Muscle layer of duodenum (tissue), 2 donors: ENCODE data around the gene LY9.
A peak's percentile ranks its signal among the peaks of the same experiment; 100 is the strongest.
"Not testable (repeated sequence)": the region's sequence is repeated elsewhere in the genome, so short reads cannot be mapped to it uniquely, and the experiment has no call there.

ENCODE experiments used
- H3K27ac ChIP-seq: one replicate; pipeline ENCODE4 v1.7.0; 2013; ENCODE audit warnings: mild to moderate bottlenecking, low read length
- H3K27me3 ChIP-seq: one replicate; pipeline ENCODE4 v1.7.0; 2013; ENCODE audit warnings: low read depth, mild to moderate bottlenecking, control low read depth, low read length
- H3K36me3 ChIP-seq, 2 donors: one replicate each; pipeline ENCODE4 v1.7.0; 2013; ENCODE audit warnings: low read length in 2 of 2, control low read depth in 1 of 2, mild to moderate bottlenecking in 1 of 2; ENCODE audit not compliant: insufficient read depth in 2 of 2, control insufficient read depth in 1 of 2
- H3K4me1 ChIP-seq, 2 donors: one replicate each; pipeline ENCODE4 v1.7.0; 2013; ENCODE audit warnings: low read length in 2 of 2, mild to moderate bottlenecking in 2 of 2, control low read depth in 1 of 2, moderate library complexity in 1 of 2; ENCODE audit not compliant: insufficient read depth in 2 of 2, control insufficient read depth in 1 of 2
- H3K4me3 ChIP-seq, 2 donors: one replicate each; pipeline ENCODE4 v1.7.0; 2013; ENCODE audit warnings: low read length in 2 of 2, low read depth in 1 of 2, mild to moderate bottlenecking in 1 of 2
- H3K9me3 ChIP-seq, 2 donors: one replicate each; pipeline ENCODE4 v1.7.0; 2013; ENCODE audit warnings: low read length in 2 of 2, control low read depth in 1 of 2, mild to moderate bottlenecking in 1 of 2; ENCODE audit not compliant: control insufficient read depth in 1 of 2
- donor health status: healthy.

Gene LY9

GRCh38 chr1:160776178-160776577 lies 19.8 kb upstream of the LY9 start:
- Histone ChIP-seq H3K27ac (no peak overlapping the region), H3K4me3 (no peak overlapping the region), H3K4me1 (no peaks in the 10 kb centered on the region), H3K9me3 (no peaks in the 10 kb centered on the region), H3K36me3 (no peaks in the 10 kb centered on the region), H3K27me3 (no peaks in the 10 kb centered on the region)

GRCh38 chr1:160777486-160778089 lies 18.4 kb upstream of the LY9 start:
- Histone ChIP-seq H3K36me3 (no peaks in the 10 kb centered on the region), H3K4me3 (no peak overlapping the region)

GRCh38 chr1:160778976-160779375 lies 17.0 kb upstream of the LY9 start:
- peaks cover 0 to 8% of the 10 kb centered on the region in 2 donors for H3K4me1 ChIP-seq
- H3K27ac ChIP-seq, result no peak overlapping the region
- no peaks in the 10 kb centered on the region for H3K9me3 ChIP-seq
- H3K36me3 ChIP-seq, result no peaks in the 10 kb centered on the region
- no peak overlapping the region for H3K4me3 ChIP-seq
- no peaks in the 10 kb centered on the region for H3K27me3 ChIP-seq

More at GRCh38 chr1:160777486-160778089, 18.4 kb upstream of the LY9 start:
- Histone ChIP-seq H3K27ac (no peak overlapping the region), H3K4me1 (peaks cover 0 to 8% of the 10 kb centered on the region in 2 donors), H3K9me3 (no peaks in the 10 kb centered on the region), H3K27me3 (no peaks in the 10 kb centered on the region)

- no peaks in the 10 kb centered on the region for H3K36me3 ChIP-seq
- H3K4me1 ChIP-seq, result peaks cover 0 to 8% of the 10 kb centered on the region in 2 donors
- no peak overlapping the region for H3K27ac ChIP-seq
These were observed 16.2 kb upstream of the LY9 start for GRCh38 chr1:160779626-160780397.

GRCh38 chr1:160780398-160780755 lies 15.6 kb upstream of the LY9 start:
- no peaks in the 10 kb centered on the region for H3K27me3 ChIP-seq
- H3K27ac ChIP-seq, result no peak overlapping the region
- H3K36me3 ChIP-seq, result no peaks in the 10 kb centered on the region

More at GRCh38 chr1:160779626-160780397, 16.2 kb upstream of the LY9 start:
- no peaks in the 10 kb centered on the region for H3K27me3 ChIP-seq
- H3K4me3 ChIP-seq, result no peak overlapping the region
- no peaks in the 10 kb centered on the region for H3K9me3 ChIP-seq

GRCh38 chr1:160781186-160781766 lies 14.7 kb upstream of the LY9 start:
- peaks cover 0 to 8% of the 10 kb centered on the region in 2 donors for H3K4me1 ChIP-seq
- H3K4me3 ChIP-seq, result no peak overlapping the region
- H3K36me3 ChIP-seq, result no peaks in the 10 kb centered on the region
- H3K9me3 ChIP-seq, result no peaks in the 10 kb centered on the region
- H3K27me3 ChIP-seq, result no peaks in the 10 kb centered on the region
- H3K27ac ChIP-seq, result peak overlapping the region; percentile 83

More at GRCh38 chr1:160780398-160780755, 15.6 kb upstream of the LY9 start:
- Histone ChIP-seq H3K4me3 (no peak overlapping the region), H3K4me1 (peaks cover 0 to 8% of the 10 kb centered on the region in 2 donors), H3K9me3 (no peaks in the 10 kb centered on the region)

GRCh38 chr1:160781914-160782689 lies 13.9 kb upstream of the LY9 start:
- H3K36me3 ChIP-seq, result no peaks in the 10 kb centered on the region
- H3K4me3 ChIP-seq, result no peak overlapping the region
- H3K4me1 ChIP-seq, result peaks cover 0 to 8% of the 10 kb centered on the region in 2 donors
- H3K9me3 ChIP-seq, result no peaks in the 10 kb centered on the region
- H3K27me3 ChIP-seq, result no peaks in the 10 kb centered on the region
- peak overlapping the region; percentile 83 for H3K27ac ChIP-seq

- H3K4me1 ChIP-seq, H3K27ac ChIP-seq, H3K4me3 ChIP-seq, H3K9me3 ChIP-seq, H3K27me3 ChIP-seq, H3K36me3 ChIP-seq: not testable (repeated sequence)
These were observed 12.8 kb upstream of the LY9 start for GRCh38 chr1:160782988-160783765.

GRCh38 chr1:160789051-160789701 lies 6.8 kb upstream of the LY9 start:
- Histone ChIP-seq H3K4me3 (no peak overlapping the region), H3K36me3 (no peaks in the 10 kb centered on the region), H3K27ac (no peak overlapping the region), H3K9me3 (peaks cover 0 to 2% of the 10 kb centered on the region in 2 donors), H3K4me1 (no peaks in the 10 kb centered on the region), H3K27me3 (no peaks in the 10 kb centered on the region)
